Vagina (tissue), 2 donors: ENCODE data around the gene EML4.
"Not testable (repeated sequence)": the region's sequence is repeated elsewhere in the genome, so short reads cannot be mapped to it uniquely, and the experiment has no call there.

ENCODE experiments used
- CTCF ChIP-seq, 3 experiments: fragments of 450-650 bp in 2 of 3; fragments of 200-600 bp in 1 of 3; sonication (generic) in 1 of 3; IDR thresholded peaks; one replicate each; pipeline ENCODE4 v1.5.1; 2017 to 2019; ENCODE audit warnings: antibody characterized with exemption in 3 of 3, mild to moderate bottlenecking in 2 of 3, moderate library complexity in 2 of 3
- POLR2AphosphoS5 ChIP-seq, 2 donors: sonication (generic); formaldehyde crosslinking; IDR thresholded peaks; one replicate each; pipeline ENCODE4 v1.9.0; 2017; ENCODE audit warnings: antibody characterized with exemption in 2 of 2, mild to moderate bottlenecking in 2 of 2, low read depth in 1 of 2; ENCODE audit not compliant: insufficient read depth in 1 of 2

GRCh38 chr2:42347518-42347917 is 178.4 kb downstream of the EML4 start:
- not testable (repeated sequence) for TF ChIP-seq CTCF (IDR thresholded peaks at IDR 0.05); POLR2AphosphoS5 (IDR thresholded peaks at IDR 0.05; ENCODE audit: insufficient read depth in 1 of 2, low read depth in 1 of 2)
